SU-DHL-6 (cell line): ENCODE results near the gene HGFAC.

ENCODE experiments used
- CTCF ChIP-seq: fragments of 200-600 bp; sonication (generic); IDR thresholded peaks from one replicate; pipeline ENCODE4 v1.5.1; 2017; ENCODE audit warnings: antibody characterized with exemption, mild to moderate bottlenecking, low read length, moderate library complexity; ENCODE audit not compliant: insufficient read depth, poor library complexity, severe bottlenecking
- EZH2phosphoT487 ChIP-seq: fragments of 200-600 bp; sonication (generic), shearing (Covaris generic); conservative IDR thresholded peaks from 2 replicates; pipeline ENCODE4 v1.6.1; 2018; ENCODE audit warnings: mild to moderate bottlenecking, antibody characterized with exemption, low read length, moderate library complexity, mixed read lengths

- no peak for TF ChIP-seq CTCF
- TF ChIP-seq EZH2phosphoT487, result no peak
Observed at GRCh38 chr4:3413675-3414420, 27.9 kb upstream of the HGFAC start.
